Hepatocyte (in vitro differentiated cells): ENCODE results near the gene EFR3B.

Experiments used
- EZH2 ChIP-seq: fragments of 200-600 bp; sonication (generic); IDR thresholded peaks from 2 replicates; pipeline ENCODE4 v1.6.1; 2016; ENCODE audit warnings: antibody characterized with exemption, mild to moderate bottlenecking, borderline replicate concordance
- TF ChIP-seq, protein P1 (sequence below): fragments of 200-600 bp; sonication (generic); IDR thresholded peaks from 2 replicates; pipeline ENCODE4 v1.5.1; 2016; ENCODE audit warnings: antibody characterized with exemption, mild to moderate bottlenecking; ENCODE audit not compliant: poor library complexity

DNA sequence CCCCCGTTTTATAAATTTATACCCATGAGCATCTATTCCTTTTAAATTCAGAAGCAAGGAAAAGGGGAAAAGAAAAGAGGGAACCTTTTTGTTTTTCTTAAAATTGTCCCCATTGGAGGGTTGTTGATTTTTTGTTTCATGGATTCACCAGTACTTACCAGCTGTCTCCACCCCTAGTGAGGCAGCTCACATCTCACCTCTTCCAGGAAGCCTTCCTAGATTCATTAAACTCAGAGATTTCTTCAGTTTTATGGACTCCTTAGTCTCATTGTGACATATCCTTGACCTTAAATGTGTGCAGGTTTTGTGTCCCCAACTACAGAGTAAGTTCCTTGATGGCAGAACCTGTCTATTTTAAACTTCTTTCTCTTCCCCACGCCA lies 35.9 kb downstream of the EFR3B start:
- TF ChIP-seq, protein P1, sequence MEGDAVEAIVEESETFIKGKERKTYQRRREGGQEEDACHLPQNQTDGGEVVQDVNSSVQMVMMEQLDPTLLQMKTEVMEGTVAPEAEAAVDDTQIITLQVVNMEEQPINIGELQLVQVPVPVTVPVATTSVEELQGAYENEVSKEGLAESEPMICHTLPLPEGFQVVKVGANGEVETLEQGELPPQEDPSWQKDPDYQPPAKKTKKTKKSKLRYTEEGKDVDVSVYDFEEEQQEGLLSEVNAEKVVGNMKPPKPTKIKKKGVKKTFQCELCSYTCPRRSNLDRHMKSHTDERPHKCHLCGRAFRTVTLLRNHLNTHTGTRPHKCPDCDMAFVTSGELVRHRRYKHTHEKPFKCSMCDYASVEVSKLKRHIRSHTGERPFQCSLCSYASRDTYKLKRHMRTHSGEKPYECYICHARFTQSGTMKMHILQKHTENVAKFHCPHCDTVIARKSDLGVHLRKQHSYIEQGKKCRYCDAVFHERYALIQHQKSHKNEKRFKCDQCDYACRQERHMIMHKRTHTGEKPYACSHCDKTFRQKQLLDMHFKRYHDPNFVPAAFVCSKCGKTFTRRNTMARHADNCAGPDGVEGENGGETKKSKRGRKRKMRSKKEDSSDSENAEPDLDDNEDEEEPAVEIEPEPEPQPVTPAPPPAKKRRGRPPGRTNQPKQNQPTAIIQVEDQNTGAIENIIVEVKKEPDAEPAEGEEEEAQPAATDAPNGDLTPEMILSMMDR, result no peak
- TF ChIP-seq EZH2, result no peak
